Measurements from ENCODE around the gene MT1E. TPM values are rescaled to one million over a fixed set of nuclear protein-coding genes. Genes with fewer than 3 reads are reported as not detected.
A peak's percentile ranks its signal among the peaks of the same experiment; 100 is the strongest.
"Not testable (repeated sequence)": the region's sequence is repeated elsewhere in the genome, so short reads cannot be mapped to it uniquely, and the experiment has no call there.

Gene MT1E
- total RNA-seq, 4 donors from 2014 or later, result 52.4 to 106 (median 88.7) TPM

DNA sequence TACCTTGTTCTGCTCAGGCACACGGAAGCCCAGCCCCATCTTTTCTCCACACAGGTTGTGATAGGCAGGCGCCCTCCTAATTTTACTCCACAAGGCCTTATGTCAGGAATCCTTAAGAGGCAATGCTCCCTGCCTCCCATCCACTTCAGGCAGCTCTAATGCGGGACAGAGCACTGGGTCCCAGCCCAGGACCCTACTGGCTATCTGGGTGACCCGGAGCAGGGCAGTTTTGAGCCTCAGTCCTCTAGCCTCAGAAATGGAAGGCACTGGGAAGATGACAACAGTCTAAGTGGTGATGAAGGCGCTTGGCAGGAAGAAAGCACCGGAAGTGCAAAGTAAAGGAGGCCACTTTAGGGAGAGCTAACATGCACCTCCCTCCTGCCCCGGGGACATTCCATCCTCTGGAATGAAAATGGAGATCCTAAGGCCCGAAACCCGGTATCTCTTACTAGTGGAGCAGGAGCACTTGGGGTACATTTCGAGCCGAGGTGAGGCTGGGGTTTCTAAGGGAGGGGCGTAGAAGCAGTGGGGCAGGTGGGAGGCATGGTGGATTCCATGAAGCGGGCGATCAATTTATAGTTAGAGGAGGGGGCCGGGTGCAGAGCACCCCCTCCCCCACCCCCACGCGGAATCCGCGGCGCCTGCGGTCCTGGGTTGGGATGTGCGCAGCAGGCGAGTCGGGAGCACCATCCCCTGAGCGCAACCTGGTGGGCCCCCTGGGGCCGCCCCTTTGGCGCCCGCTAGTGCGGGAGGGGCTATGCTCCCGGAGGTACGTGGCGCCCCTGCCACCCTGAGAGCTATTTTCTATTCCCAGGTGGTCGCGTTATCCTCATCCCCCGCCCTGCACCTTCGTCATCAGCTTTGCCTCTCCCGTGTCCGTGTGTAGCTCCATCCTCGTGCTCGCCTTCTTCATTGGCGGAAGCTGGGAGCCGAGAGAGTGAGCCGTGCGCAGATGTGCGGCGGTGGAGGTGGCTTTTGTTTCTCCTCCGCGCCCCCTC lies 37.1 kb downstream of the MT1E start:
- H3K4me1 ChIP-seq, result peaks cover 12 to 40% (median 17%) of the 10 kb centered on the region in 3 donors
- intact Hi-C loops (cut with DNase I), result no loop called here
- WGBS, 2 donors, result 28 to 41% methylated on average over 17 to 32 of the region's 48 CpGs
- H3K9me3 ChIP-seq, result no peaks in the 10 kb centered on the region
- no peak for DNase-seq
- no peak overlapping the region for H3K27ac ChIP-seq
- H3K36me3 ChIP-seq, result no peaks in the 10 kb centered on the region
- TF ChIP-seq, protein P1, sequence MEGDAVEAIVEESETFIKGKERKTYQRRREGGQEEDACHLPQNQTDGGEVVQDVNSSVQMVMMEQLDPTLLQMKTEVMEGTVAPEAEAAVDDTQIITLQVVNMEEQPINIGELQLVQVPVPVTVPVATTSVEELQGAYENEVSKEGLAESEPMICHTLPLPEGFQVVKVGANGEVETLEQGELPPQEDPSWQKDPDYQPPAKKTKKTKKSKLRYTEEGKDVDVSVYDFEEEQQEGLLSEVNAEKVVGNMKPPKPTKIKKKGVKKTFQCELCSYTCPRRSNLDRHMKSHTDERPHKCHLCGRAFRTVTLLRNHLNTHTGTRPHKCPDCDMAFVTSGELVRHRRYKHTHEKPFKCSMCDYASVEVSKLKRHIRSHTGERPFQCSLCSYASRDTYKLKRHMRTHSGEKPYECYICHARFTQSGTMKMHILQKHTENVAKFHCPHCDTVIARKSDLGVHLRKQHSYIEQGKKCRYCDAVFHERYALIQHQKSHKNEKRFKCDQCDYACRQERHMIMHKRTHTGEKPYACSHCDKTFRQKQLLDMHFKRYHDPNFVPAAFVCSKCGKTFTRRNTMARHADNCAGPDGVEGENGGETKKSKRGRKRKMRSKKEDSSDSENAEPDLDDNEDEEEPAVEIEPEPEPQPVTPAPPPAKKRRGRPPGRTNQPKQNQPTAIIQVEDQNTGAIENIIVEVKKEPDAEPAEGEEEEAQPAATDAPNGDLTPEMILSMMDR (IDR thresholded peaks at IDR 0.05), result no peak
- TF ChIP-seq POLR2A (IDR thresholded peaks at IDR 0.05), result no peak
- peaks cover 0 to 100% (median 10%) of the 10 kb centered on the region in 4 donors for H3K27me3 ChIP-seq
- peak overlapping the region in 2 of 4 donors; percentile 29 to 50 for H3K4me3 ChIP-seq

- Histone ChIP-seq H3K36me3 (no peaks in the 10 kb centered on the region), H3K9me3 (no peaks in the 10 kb centered on the region), H3K27me3 (peaks cover 0 to 100% (median 10%) of the 10 kb centered on the region in 4 donors), H3K27ac (no peak overlapping the region), H3K4me3 (no peak overlapping the region), H3K4me1 (peaks cover 19 to 42% (median 19%) of the 10 kb centered on the region in 3 donors)
- intact Hi-C loops (cut with DNase I), result no loop called here
- WGBS, 2 donors, result 93 to 100% methylated on average over 1 of the region's 1 CpG
- no peak for DNase-seq
- TF ChIP-seq, protein P1 (IDR thresholded peaks at IDR 0.05), result no peak
- TF ChIP-seq POLR2A (IDR thresholded peaks at IDR 0.05), result no peak
Observed at GRCh38 chr16:56664506-56664905, 38.9 kb downstream of the MT1E start.

- intact Hi-C loops (cut with DNase I), result not testable (repeated sequence)
- WGBS, 2 donors, result 67 to 72% methylated on average over 8 of the region's 8 CpGs
Observed at GRCh38 chr16:56665286-56666261, 40.0 kb downstream of the MT1E start.

GRCh38 chr16:56667581-56668571 lies 42.3 kb downstream of the MT1E start, which contains the start of gene MT1G:
Gene MT1G (minus strand): TSS chr16:56668065. CDS start chr16:56667993, 72 bp downstream.
- Histone ChIP-seq H3K9me3 (no peaks in the 10 kb centered on the region), H3K4me1 (peaks cover 14 to 47% (median 25%) of the 10 kb centered on the region in 3 donors), H3K27me3 (peaks cover 0 to 100% (median 4%) of the 10 kb centered on the region in 4 donors), H3K4me3 (peak within 1 kb of the TSS in 3 of 4 donors; percentile 20 to 54 (median 40)), H3K27ac (peak within 1 kb of the TSS in 2 of 4 donors; percentile 31 to 61), H3K36me3 (no peaks in the 10 kb centered on the region)
- no peak for DNase-seq
- TF ChIP-seq, protein P1 (IDR thresholded peaks at IDR 0.05), result no peak
- TF ChIP-seq POLR2A (IDR thresholded peaks at IDR 0.05), result peak in 2 of 4 donors; percentile 37 to 56
- 13 to 21% methylated on average over 28 to 30 of the region's 46 CpGs for WGBS, 2 donors
- intact Hi-C loops (cut with DNase I), result no loop called here

More at GRCh38 chr16:56665286-56666261, 40.0 kb downstream of the MT1E start:
- H3K36me3 ChIP-seq, H3K4me3 ChIP-seq, DNase-seq, H3K9me3 ChIP-seq: not testable (repeated sequence)
- H3K4me1 ChIP-seq, result peaks cover 19 to 50% (median 25%) of the 10 kb centered on the region in 3 donors
- peaks cover 0 to 100% (median 10%) of the 10 kb centered on the region in 4 donors for H3K27me3 ChIP-seq
- H3K27ac ChIP-seq, result peak overlapping the region in 1 of 4 donors; percentile 29
